ENCODE measurements around the gene NFIC.

GRCh38 chr19:3492131-3492839, 125.9 kb downstream of the NFIC start:
- TF ChIP-seq CTCF (IDR thresholded peaks at IDR 0.05; ENCODE audit: borderline replicate concordance, extremely low read depth, low read length, poor library complexity, severe bottlenecking) (no peak), EZH2 (IDR thresholded peaks at IDR 0.05; ENCODE audit: borderline replicate concordance, low read depth, low read length, severe bottlenecking) (no peak)

Measured in DND-41 (cell line).